IMR-90 (cell line): ENCODE data around the gene OGFOD3.

Source experiments
- CEBPB ChIP-seq: IDR thresholded peaks from 2 replicates; pipeline ENCODE4 v1.6.1; 2012; ENCODE audit warnings: low read depth, low read length, improper control_type of control experiment
- CHD1 ChIP-seq: IDR thresholded peaks from 2 replicates; pipeline ENCODE4 v1.6.1; 2012; ENCODE audit warnings: low read depth, low read length, improper control_type of control experiment
- MAZ ChIP-seq: IDR thresholded peaks from 2 replicates; pipeline ENCODE4 v1.6.1; 2012; ENCODE audit warnings: low read depth, mild to moderate bottlenecking, low read length, improper control_type of control experiment, moderate library complexity, borderline replicate concordance
- MXI1 ChIP-seq: IDR thresholded peaks from 2 replicates; pipeline ENCODE4 v1.6.1; 2012; ENCODE audit warnings: low read depth, mild to moderate bottlenecking, low read length, moderate library complexity, borderline replicate concordance
- POLR2A ChIP-seq: IDR thresholded peaks from 2 replicates; pipeline ENCODE4 v1.6.1; 2012; ENCODE audit warnings: mild to moderate bottlenecking, low read depth, low read length
- RAD21 ChIP-seq: IDR thresholded peaks from 2 replicates; pipeline ENCODE4 v1.6.1; 2012; ENCODE audit warnings: low read length, improper control_type of control experiment
- RCOR1 ChIP-seq: IDR thresholded peaks from 2 replicates; pipeline ENCODE4 v1.6.1; 2012; ENCODE audit warnings: mild to moderate bottlenecking, low read length, improper control_type of control experiment; ENCODE audit not compliant: insufficient replicate concordance
- SMC3 ChIP-seq: fragments of 150-350 bp; IDR thresholded peaks from 2 replicates; pipeline ENCODE4 v1.6.1; 2016; ENCODE audit warnings: low read depth, mild to moderate bottlenecking, antibody characterized with exemption, low read length, moderate library complexity
- TF ChIP-seq, protein P1 (sequence below): conservative IDR thresholded peaks from 2 replicates; pipeline ENCODE4 v1.5.1; 2012; ENCODE audit warnings: mild to moderate bottlenecking, low read depth, low read length, improper control_type of control experiment
- TF ChIP-seq, protein P2 (sequence below): fragments of 150-350 bp; IDR thresholded peaks from 2 replicates; pipeline ENCODE4 v1.6.1; 2017; ENCODE audit warnings: mild to moderate bottlenecking, antibody characterized with exemption, low read length, low read depth

DNA sequence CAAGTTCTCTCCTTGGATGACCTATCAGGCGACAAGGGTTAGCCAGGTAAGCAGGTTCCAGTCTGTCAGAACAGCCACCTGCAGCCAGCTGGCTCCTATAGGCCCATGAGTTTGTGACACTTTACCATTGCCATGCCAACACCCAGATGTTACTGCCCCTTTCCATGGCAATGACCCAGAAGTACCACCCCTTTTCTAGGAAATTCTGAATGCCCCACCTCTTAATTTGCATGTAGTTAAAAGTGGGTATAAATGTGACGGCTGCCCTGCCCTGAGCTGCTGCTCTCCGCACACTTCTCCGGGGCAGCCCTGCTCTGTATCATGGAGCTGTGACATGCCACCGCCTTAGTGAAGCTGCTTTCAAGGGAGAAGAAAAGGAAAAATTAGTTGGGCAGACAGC lies 74.8 kb downstream of the OGFOD3 start:
- TF ChIP-seq MXI1 = no peak
- TF ChIP-seq RCOR1 = no peak
- TF ChIP-seq, protein P1, sequence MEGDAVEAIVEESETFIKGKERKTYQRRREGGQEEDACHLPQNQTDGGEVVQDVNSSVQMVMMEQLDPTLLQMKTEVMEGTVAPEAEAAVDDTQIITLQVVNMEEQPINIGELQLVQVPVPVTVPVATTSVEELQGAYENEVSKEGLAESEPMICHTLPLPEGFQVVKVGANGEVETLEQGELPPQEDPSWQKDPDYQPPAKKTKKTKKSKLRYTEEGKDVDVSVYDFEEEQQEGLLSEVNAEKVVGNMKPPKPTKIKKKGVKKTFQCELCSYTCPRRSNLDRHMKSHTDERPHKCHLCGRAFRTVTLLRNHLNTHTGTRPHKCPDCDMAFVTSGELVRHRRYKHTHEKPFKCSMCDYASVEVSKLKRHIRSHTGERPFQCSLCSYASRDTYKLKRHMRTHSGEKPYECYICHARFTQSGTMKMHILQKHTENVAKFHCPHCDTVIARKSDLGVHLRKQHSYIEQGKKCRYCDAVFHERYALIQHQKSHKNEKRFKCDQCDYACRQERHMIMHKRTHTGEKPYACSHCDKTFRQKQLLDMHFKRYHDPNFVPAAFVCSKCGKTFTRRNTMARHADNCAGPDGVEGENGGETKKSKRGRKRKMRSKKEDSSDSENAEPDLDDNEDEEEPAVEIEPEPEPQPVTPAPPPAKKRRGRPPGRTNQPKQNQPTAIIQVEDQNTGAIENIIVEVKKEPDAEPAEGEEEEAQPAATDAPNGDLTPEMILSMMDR = no peak
- TF ChIP-seq POLR2A = no peak
- no peak for TF ChIP-seq RAD21
- TF ChIP-seq, protein P2, sequence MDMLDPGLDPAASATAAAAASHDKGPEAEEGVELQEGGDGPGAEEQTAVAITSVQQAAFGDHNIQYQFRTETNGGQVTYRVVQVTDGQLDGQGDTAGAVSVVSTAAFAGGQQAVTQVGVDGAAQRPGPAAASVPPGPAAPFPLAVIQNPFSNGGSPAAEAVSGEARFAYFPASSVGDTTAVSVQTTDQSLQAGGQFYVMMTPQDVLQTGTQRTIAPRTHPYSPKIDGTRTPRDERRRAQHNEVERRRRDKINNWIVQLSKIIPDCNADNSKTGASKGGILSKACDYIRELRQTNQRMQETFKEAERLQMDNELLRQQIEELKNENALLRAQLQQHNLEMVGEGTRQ = no peak
- no peak for TF ChIP-seq CHD1
- no peak for TF ChIP-seq MAZ
- no peak for TF ChIP-seq SMC3
- no peak for TF ChIP-seq CEBPB
